Aorta (tissue), 4 donors: ENCODE measurements around the gene SHISA4. TPM values are rescaled to one million over a fixed set of nuclear protein-coding genes. Genes with fewer than 3 reads are reported as not detected.

Experiments
- microRNA-seq, 2 donors: library from miRNA; unstranded; fragments of <30 nt; microRNA quantifications; one replicate each; pipeline ENCODE4 v1.2.0, GENCODE V29; 2020
- polyA plus RNA-seq, 2 donors: library from polyadenylated mRNA; stranded (reverse); fragments of 200-250 nt; gene quantifications; one replicate each; pipeline ENCODE4 v1.2.3, GENCODE V29; 2013
- total RNA-seq, 2 donors: library from RNA; stranded (reverse); fragmentation: NEBNext Ultra II Directional; extraction: Animal tissue kit (Norgen Biotek cat#: 25700); gene quantifications; one replicate each; pipeline ENCODE4 v1.2.1, GENCODE V29; 2021
- donor health status: healthy with polysubstance abuse.
- donor health status: Bipolar disorder and iron deficiency.
- donor health status: DM: no; HTN: no; CAD: no.
- donor health status: DM: yes; HTN: yes; CAD: no.

SHISA4 gene
- total and polyA plus RNA-seq, 4 donors, result 30.6 to 93.1 (median 58.0) TPM

Small RNA genes within 50 kb of the gene (microRNA-seq; reads per million reads assigned to microRNA genes)
- 0 reads per million in 2 donors for gene MIR6739

Other genes starting within 250 kb of the SHISA4 start
- gene IPO9, start 59.7 kb upstream of the SHISA4 start, total RNA-seq, result 10 to 100 TPM; 36.6 to 45.0 TPM
- 10 to 100 TPM; 12.0 to 27.7 TPM for gene IPO9, start 59.7 kb upstream of the SHISA4 start, polyA plus RNA-seq
- 100 to 1,000 TPM; 347 to 469 TPM for gene LMOD1, start 57.6 kb downstream of the SHISA4 start, total RNA-seq
- gene LMOD1, start 57.6 kb downstream of the SHISA4 start, polyA plus RNA-seq, result 100 to 1,000 TPM; 368 to 601 TPM
- 10 to 100 TPM; 29.2 to 48.8 TPM for gene TIMM17A, start 66.6 kb downstream of the SHISA4 start, total RNA-seq
- gene TIMM17A, start 66.6 kb downstream of the SHISA4 start, polyA plus RNA-seq, result 10 to 100 TPM; 34.4 to 77.4 TPM
- 10 to 100 TPM; 28.0 to 43.1 TPM for gene RNPEP, start 93.8 kb downstream of the SHISA4 start, total RNA-seq
- 10 to 100 TPM; 29.1 to 31.6 TPM for gene RNPEP, start 93.8 kb downstream of the SHISA4 start, polyA plus RNA-seq
- gene ELF3, start 121.7 kb downstream of the SHISA4 start, total RNA-seq, result under 1 TPM; 0.27 to 0.68 TPM
- 10 to 100 TPM in 1 of 2 donors, 1 to 10 TPM in 1; 2.3 to 50.6 TPM for gene ELF3, start 121.7 kb downstream of the SHISA4 start, polyA plus RNA-seq
- gene GPR37L1, start 234.0 kb downstream of the SHISA4 start, total RNA-seq, result under 1 TPM in 1 of 2 donors, not detected in 1; 0.06 TPM
- gene GPR37L1, start 234.0 kb downstream of the SHISA4 start, polyA plus RNA-seq, result not detected